WTC11 (cell line): ENCODE results near the gene UAP1L1. TPM values are rescaled to one million over a fixed set of nuclear protein-coding genes. Genes with fewer than 3 reads are reported as not detected.

Experiments used
- ATAC-seq: fragments of 200-7000 bp; cut with Tn5 transposase; 2 replicates; pipeline ENCODE4 v1.10.0; 2021; ENCODE audit warnings: mild to moderate bottlenecking, moderate library complexity
- CTCF ChIA-PET: fragments of 300-600 bp; sonication (Branson Sonifier 250); formaldehyde crosslinking; loops from one replicate; lab custom pipeline; 2021; ENCODE audit warnings: antibody characterized with exemption; lab: Charles Lee
- POLR2A ChIA-PET: fragments of 350-600 bp; sonication (Branson Sonifier 250); formaldehyde crosslinking; loops from one replicate; lab custom pipeline; 2021; ENCODE audit warnings: antibody characterized with exemption; lab: Charles Lee
- DNase-seq: peaks from one replicate; pipeline ENCODE4 v3.0.0; 2021; ENCODE audit warnings: low spot score
- H3K27ac Mint-ChIP-seq: 2 replicates; pipeline ENCODE4 v1.8.0; 2021; ENCODE audit warnings: mixed read lengths
- H3K27me3 Mint-ChIP-seq: 2 replicates; pipeline ENCODE4 v1.8.0; 2021; ENCODE audit warnings: low read depth, mild to moderate bottlenecking, moderate library complexity, mixed read lengths
- H3K36me3 Mint-ChIP-seq: 2 replicates; pipeline ENCODE4 v1.8.0; 2021; ENCODE audit warnings: mixed read lengths
- H3K4me1 Mint-ChIP-seq: 2 replicates; pipeline ENCODE4 v1.8.0; 2022; ENCODE audit warnings: mixed read lengths
- H3K4me3 Mint-ChIP-seq: 2 replicates; pipeline ENCODE4 v1.8.0; 2021; ENCODE audit warnings: mild to moderate bottlenecking, moderate library complexity, mixed read lengths
- H3K9me3 Mint-ChIP-seq: 2 replicates; pipeline ENCODE4 v1.8.0; 2021; ENCODE audit warnings: mixed read lengths
- CBFB ChIP-seq: sonication (generic); formaldehyde crosslinking; IDR thresholded peaks from 2 replicates; pipeline ENCODE4 v1.8.1; 2022; ENCODE audit warnings: mild to moderate bottlenecking, low read depth, missing genetic modification reagents
- ELF4 ChIP-seq: sonication (generic); formaldehyde crosslinking; IDR thresholded peaks from 2 replicates; pipeline ENCODE4 v1.8.1; 2022; ENCODE audit warnings: low read depth, mild to moderate bottlenecking, moderate library complexity, missing genetic modification reagents
- ESRRA ChIP-seq: sonication (generic); formaldehyde crosslinking; IDR thresholded peaks from 2 replicates; pipeline ENCODE4 v1.8.1; 2022; ENCODE audit warnings: mild to moderate bottlenecking, missing genetic modification reagents, borderline replicate concordance
- IRF2 ChIP-seq: sonication (generic); formaldehyde crosslinking; IDR thresholded peaks from 2 replicates; pipeline ENCODE4 v1.8.0; 2022; ENCODE audit warnings: low read depth, missing genetic modification reagents, borderline replicate concordance
- MXD4 ChIP-seq: fragments of 250-450 bp; sonication (Bioruptor Pico); IDR thresholded peaks from 2 replicates; pipeline ENCODE4 v1.8.0; 2021; ENCODE audit warnings: mild to moderate bottlenecking, moderate library complexity, borderline replicate concordance
- MYBL2 ChIP-seq: sonication (generic); formaldehyde crosslinking; IDR thresholded peaks from 2 replicates; pipeline ENCODE4 v1.8.1; 2023; ENCODE audit warnings: mild to moderate bottlenecking, moderate library complexity, missing genetic modification reagents
- NFE2L1 ChIP-seq: sonication (generic); formaldehyde crosslinking; IDR thresholded peaks from 2 replicates; pipeline ENCODE4 v1.8.1; 2023; ENCODE audit warnings: missing genetic modification reagents
- TEAD1 ChIP-seq: sonication (generic); formaldehyde crosslinking; IDR thresholded peaks from 2 replicates; pipeline ENCODE4 v1.8.0; 2022; ENCODE audit warnings: mild to moderate bottlenecking, missing genetic modification reagents
- TP53 ChIP-seq: sonication (generic); formaldehyde crosslinking; IDR thresholded peaks from 2 replicates; pipeline ENCODE4 v1.8.1; 2023; ENCODE audit warnings: mild to moderate bottlenecking, missing genetic modification reagents
- ZNF138 ChIP-seq: sonication (generic); formaldehyde crosslinking; conservative IDR thresholded peaks from 2 replicates; pipeline ENCODE4 v1.8.1; 2022; ENCODE audit warnings: mild to moderate bottlenecking, moderate library complexity, missing genetic modification reagents
- ZNF232 ChIP-seq: sonication (generic); formaldehyde crosslinking; IDR thresholded peaks from 2 replicates; pipeline ENCODE4 v1.8.0; 2022; ENCODE audit warnings: mild to moderate bottlenecking, missing genetic modification reagents
- ZNF423 ChIP-seq: fragments of 250-450 bp; sonication (Bioruptor Pico); IDR thresholded peaks from 2 replicates; pipeline ENCODE4 v2.1.2; 2022; ENCODE audit warnings: mild to moderate bottlenecking, moderate library complexity
- total RNA-seq: library from RNA; stranded (reverse); gene quantifications from 3 replicates; pipeline ENCODE4 v1.2.3, GENCODE V29; 2021
- TF ChIP-seq, protein P1 (sequence below): sonication (generic); formaldehyde crosslinking; IDR thresholded peaks from 2 replicates; pipeline ENCODE4 v1.8.0; 2022; ENCODE audit warnings: mild to moderate bottlenecking, missing genetic modification reagents
- TF ChIP-seq, protein P2 (sequence below): fragments of 250-450 bp; sonication (Bioruptor Pico); IDR thresholded peaks from 2 replicates; pipeline ENCODE4 v1.9.0; 2021; ENCODE audit warnings: mild to moderate bottlenecking, borderline replicate concordance
- TF ChIP-seq, protein P3 (sequence below): sonication (generic); formaldehyde crosslinking; IDR thresholded peaks from 2 replicates; pipeline ENCODE4 v1.8.1; 2022; ENCODE audit warnings: mild to moderate bottlenecking, missing genetic modification reagents, moderate library complexity, borderline replicate concordance
- TF ChIP-seq, protein P4 (sequence below): sonication (generic); formaldehyde crosslinking; conservative IDR thresholded peaks from 2 replicates; pipeline ENCODE4 v1.8.1; 2022; ENCODE audit warnings: mild to moderate bottlenecking, missing genetic modification reagents

Gene UAP1L1
- total RNA-seq, 1 experiment from 2014 or later = 17.7 TPM

- TF ChIP-seq MXD4 (no peak), MYBL2 (CRISPR knock-in tag) (no peak)
Observed at GRCh38 chr9:137095664-137096517, 18.6 kb downstream of the UAP1L1 start (continued).

GRCh38 chr9:137096785-137097546 is 19.6 kb downstream of the UAP1L1 start:
- ChIA-PET POLR2A (no interaction called here), CTCF (interaction anchor here (1.2 to 3.4 kb wide), 2 partner anchors 62 to 139 kb away, joined by 4 to 9 read pairs; no protein-coding TSS in a partner anchor)
- no peaks in the 10 kb centered on the region for H3K27me3 Mint-ChIP-seq
- ATAC-seq (no peak), DNase-seq (no peak)
- H3K27ac Mint-ChIP-seq = 0 out of 2 replicates have a peak overlapping the region, but pooled peaks have one; percentile 57
- no peaks in the 10 kb centered on the region for H3K9me3 Mint-ChIP-seq
- H3K4me1 Mint-ChIP-seq = no peaks in the 10 kb centered on the region
- TF ChIP-seq, protein P1, sequence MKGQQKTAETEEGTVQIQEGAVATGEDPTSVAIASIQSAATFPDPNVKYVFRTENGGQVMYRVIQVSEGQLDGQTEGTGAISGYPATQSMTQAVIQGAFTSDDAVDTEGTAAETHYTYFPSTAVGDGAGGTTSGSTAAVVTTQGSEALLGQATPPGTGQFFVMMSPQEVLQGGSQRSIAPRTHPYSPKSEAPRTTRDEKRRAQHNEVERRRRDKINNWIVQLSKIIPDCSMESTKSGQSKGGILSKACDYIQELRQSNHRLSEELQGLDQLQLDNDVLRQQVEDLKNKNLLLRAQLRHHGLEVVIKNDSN (CRISPR knock-in tag) = no peak
- TF ChIP-seq CBFB (CRISPR knock-in tag) = no peak
- no peak for TF ChIP-seq TEAD1 (CRISPR knock-in tag)
- TF ChIP-seq NFE2L1 (CRISPR knock-in tag) = no peak
- TF ChIP-seq, all 79 proteins: peak for 0
- Mint-ChIP-seq H3K4me3 (no peak overlapping the region), H3K36me3 (peaks cover 30% of the 10 kb centered on the region)

DNA sequence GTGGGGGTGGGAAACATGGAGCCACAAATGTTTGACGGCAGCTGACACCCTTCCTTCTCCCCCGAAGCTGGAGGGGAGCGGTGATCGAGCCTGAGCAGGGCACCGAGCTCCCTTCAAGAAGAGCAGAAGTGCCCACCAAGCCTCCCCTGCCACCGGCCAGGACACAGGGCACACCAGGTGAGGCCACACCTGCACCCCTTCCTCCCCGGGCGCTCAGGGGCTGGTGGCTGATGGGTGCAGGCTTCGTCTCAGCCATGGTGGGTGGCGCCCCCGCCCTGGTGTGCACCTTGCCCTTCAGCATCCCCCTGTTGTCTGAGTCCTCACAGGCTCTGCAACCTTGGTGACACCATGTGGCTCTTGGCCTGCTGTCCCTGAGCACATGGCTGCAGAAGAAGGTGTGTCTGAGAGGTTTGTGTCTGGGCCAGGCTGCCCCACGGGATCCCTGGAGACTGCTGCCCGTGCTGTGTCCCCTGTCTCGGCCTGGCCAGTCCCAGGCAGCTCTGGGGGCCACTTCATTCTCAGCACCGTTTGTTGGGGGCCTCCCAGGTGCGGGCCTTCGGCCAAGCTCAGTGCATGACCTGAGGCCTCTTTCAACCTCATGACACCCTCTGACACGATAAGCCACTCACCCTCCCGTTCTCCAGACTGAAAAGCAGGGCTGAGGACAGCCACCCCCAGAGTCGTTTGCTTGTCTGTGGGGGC is 20.6 kb downstream of the UAP1L1 start:
- Mint-ChIP-seq H3K9me3 (no peaks in the 10 kb centered on the region), H3K4me1 (no peaks in the 10 kb centered on the region), H3K27me3 (no peaks in the 10 kb centered on the region), H3K27ac (no peak overlapping the region), H3K4me3 (no peak overlapping the region), H3K36me3 (peaks cover 24% of the 10 kb centered on the region)
- POLR2A ChIA-PET = no interaction called here
- ATAC-seq = no peak
- no peak for TF ChIP-seq IRF2 (CRISPR knock-in tag)
- TF ChIP-seq ZNF232 (CRISPR knock-in tag) = no peak
- TF ChIP-seq MYBL2 (CRISPR knock-in tag) = no peak
- TF ChIP-seq TP53 = no peak
- TF ChIP-seq ZNF423 (CRISPR knock-in tag) = no peak
- TF ChIP-seq, protein P2, sequence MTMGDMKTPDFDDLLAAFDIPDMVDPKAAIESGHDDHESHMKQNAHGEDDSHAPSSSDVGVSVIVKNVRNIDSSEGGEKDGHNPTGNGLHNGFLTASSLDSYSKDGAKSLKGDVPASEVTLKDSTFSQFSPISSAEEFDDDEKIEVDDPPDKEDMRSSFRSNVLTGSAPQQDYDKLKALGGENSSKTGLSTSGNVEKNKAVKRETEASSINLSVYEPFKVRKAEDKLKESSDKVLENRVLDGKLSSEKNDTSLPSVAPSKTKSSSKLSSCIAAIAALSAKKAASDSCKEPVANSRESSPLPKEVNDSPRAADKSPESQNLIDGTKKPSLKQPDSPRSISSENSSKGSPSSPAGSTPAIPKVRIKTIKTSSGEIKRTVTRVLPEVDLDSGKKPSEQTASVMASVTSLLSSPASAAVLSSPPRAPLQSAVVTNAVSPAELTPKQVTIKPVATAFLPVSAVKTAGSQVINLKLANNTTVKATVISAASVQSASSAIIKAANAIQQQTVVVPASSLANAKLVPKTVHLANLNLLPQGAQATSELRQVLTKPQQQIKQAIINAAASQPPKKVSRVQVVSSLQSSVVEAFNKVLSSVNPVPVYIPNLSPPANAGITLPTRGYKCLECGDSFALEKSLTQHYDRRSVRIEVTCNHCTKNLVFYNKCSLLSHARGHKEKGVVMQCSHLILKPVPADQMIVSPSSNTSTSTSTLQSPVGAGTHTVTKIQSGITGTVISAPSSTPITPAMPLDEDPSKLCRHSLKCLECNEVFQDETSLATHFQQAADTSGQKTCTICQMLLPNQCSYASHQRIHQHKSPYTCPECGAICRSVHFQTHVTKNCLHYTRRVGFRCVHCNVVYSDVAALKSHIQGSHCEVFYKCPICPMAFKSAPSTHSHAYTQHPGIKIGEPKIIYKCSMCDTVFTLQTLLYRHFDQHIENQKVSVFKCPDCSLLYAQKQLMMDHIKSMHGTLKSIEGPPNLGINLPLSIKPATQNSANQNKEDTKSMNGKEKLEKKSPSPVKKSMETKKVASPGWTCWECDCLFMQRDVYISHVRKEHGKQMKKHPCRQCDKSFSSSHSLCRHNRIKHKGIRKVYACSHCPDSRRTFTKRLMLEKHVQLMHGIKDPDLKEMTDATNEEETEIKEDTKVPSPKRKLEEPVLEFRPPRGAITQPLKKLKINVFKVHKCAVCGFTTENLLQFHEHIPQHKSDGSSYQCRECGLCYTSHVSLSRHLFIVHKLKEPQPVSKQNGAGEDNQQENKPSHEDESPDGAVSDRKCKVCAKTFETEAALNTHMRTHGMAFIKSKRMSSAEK (CRISPR knock-in tag) = no peak
- no peak for TF ChIP-seq ESRRA (CRISPR knock-in tag)
- TF ChIP-seq ELF4 (CRISPR knock-in tag) = no peak
- TF ChIP-seq, protein P3, sequence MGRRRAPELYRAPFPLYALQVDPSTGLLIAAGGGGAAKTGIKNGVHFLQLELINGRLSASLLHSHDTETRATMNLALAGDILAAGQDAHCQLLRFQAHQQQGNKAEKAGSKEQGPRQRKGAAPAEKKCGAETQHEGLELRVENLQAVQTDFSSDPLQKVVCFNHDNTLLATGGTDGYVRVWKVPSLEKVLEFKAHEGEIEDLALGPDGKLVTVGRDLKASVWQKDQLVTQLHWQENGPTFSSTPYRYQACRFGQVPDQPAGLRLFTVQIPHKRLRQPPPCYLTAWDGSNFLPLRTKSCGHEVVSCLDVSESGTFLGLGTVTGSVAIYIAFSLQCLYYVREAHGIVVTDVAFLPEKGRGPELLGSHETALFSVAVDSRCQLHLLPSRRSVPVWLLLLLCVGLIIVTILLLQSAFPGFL (CRISPR knock-in tag) = no peak
- TF ChIP-seq, protein P4, sequence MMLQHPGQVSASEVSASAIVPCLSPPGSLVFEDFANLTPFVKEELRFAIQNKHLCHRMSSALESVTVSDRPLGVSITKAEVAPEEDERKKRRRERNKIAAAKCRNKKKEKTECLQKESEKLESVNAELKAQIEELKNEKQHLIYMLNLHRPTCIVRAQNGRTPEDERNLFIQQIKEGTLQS (CRISPR knock-in tag) = no peak
- no peak for TF ChIP-seq ZNF138
- DNase-seq = no peak
- CTCF ChIA-PET = interaction anchor here (3.4 kb wide), 1 partner anchor 139 kb away, joined by 9 read pairs; no protein-coding TSS in a partner anchor
